AG10803 (cell line): ENCODE results near the gene OLFML1.

ENCODE experiments used
- DNase-seq: peaks from one replicate; pipeline ENCODE4 v3.0.0; 2010; ENCODE audit warnings: low read depth
- H3K4me3 ChIP-seq: 2 replicates; pipeline ENCODE4 v1.5.1; 2011; ENCODE audit warnings: mild to moderate bottlenecking, low read length, control low read depth
- TF ChIP-seq, protein P1 (sequence below): conservative IDR thresholded peaks from 2 replicates; pipeline ENCODE4 v1.5.1; 2011; ENCODE audit warnings: mild to moderate bottlenecking, low read length, control low read depth, inconsistent platforms

Gene OLFML1

DNA sequence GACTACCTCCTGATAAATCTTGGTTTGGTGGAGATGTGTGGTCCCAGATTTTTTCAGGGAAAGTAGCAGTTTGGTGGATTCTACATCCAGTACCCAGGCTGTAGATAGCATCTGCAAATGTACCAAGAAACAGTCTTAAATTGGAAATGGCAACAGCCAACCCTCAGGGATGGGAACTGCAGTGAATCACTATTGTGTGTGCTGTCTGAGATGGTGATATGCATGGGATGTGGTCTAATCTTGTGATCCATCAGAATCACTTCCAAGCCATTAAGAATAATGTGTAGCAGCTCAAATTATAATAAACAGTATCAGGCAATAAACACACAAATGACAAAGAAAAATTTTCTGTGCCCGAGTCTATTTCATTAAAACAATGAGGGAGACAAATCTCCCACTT, 3.4 kb downstream of the OLFML1 start:
- no peak overlapping the region for H3K4me3 ChIP-seq
- TF ChIP-seq, protein P1, sequence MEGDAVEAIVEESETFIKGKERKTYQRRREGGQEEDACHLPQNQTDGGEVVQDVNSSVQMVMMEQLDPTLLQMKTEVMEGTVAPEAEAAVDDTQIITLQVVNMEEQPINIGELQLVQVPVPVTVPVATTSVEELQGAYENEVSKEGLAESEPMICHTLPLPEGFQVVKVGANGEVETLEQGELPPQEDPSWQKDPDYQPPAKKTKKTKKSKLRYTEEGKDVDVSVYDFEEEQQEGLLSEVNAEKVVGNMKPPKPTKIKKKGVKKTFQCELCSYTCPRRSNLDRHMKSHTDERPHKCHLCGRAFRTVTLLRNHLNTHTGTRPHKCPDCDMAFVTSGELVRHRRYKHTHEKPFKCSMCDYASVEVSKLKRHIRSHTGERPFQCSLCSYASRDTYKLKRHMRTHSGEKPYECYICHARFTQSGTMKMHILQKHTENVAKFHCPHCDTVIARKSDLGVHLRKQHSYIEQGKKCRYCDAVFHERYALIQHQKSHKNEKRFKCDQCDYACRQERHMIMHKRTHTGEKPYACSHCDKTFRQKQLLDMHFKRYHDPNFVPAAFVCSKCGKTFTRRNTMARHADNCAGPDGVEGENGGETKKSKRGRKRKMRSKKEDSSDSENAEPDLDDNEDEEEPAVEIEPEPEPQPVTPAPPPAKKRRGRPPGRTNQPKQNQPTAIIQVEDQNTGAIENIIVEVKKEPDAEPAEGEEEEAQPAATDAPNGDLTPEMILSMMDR: no peak

DNA sequence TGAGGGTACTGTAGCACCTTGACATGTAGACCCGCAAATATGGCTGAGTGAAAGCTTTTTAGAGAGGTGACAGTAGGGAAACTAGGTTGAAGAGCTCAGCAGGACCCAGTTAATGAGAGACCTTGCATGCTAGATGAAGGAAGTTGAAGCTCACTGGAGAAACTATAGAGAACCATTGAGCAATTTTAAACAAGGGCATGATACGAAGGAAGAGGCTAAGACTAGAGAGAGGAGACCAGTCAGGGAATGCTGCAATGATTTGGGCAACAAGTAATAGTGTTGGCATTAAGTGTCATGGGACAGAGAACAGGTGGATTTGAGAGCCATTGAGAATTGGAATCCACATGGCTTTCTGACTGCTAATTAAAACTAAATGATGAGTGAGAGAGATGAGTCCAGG, 4.1 kb downstream of the OLFML1 start:
- H3K4me3 ChIP-seq: no peak overlapping the region
- no peak for DNase-seq
- TF ChIP-seq, protein P1: no peak

More for the DNA sequence above, 3.4 kb downstream of the OLFML1 start:
- no peak for DNase-seq

DNA sequence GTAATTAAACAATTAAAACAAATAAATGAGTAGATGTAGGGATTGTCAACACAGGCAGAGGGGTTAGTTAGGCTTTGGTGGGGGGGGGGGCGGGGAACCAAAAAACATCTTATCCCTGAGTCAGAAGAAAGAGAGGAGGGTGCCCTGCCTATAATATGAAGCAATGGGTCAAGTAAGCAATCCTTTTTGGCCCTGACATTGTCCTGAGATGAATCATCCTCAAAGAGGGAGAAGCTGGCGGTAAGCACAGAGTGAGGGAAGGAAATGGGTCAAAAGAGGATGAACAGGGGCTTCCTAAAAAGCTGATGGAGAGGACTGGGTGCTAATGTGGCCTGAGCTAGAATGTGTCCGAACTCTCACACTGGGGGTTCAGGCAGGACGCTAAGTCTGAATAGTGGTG, 4.7 kb downstream of the OLFML1 start:
- H3K4me3 ChIP-seq: no peak overlapping the region
- DNase-seq: peak; percentile 80
- TF ChIP-seq, protein P1: no peak

DNA sequence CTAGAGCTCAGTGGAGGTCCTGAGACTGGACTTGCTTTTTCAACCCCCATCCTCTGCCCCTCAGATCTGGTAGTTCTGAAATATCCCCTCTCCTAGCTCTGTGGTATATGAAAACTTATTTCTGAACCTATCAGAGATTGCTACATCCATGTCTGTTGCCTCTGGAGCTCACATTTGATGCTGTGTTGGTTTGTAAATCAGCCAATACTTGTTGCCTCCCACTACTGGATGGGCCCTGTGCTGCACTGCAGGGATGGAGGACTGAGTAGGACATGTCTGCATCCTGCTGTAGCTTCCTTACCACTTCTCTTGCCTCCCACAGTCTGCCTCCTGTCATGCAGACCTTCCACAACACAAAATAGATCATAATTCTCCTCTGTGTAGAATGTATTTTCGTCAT, 5.2 kb downstream of the OLFML1 start:
- H3K4me3 ChIP-seq: no peak overlapping the region
- peak; percentile 40 for DNase-seq
- TF ChIP-seq, protein P1: peak; percentile 40

DNA sequence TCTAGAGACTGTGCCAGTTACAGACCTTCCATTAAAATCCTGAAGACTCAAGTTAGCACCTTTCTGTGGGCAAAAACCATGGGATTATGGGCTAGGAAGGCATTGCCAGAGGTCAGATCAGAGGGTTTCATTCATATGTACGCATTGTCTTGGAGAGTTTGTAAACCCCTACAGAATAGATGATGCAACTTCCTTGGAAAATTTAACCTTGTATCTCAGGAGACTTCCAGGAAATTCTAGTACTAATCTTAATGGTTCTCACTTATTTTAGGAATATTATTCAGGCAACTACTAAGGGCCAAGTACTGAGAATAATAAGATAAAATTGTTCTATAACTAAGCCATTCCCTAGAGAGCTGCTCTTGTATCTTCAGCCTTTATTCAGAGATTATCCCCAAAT, 6.9 kb downstream of the OLFML1 start:
- no peak for DNase-seq
- TF ChIP-seq, protein P1: no peak
- no peak overlapping the region for H3K4me3 ChIP-seq

DNA sequence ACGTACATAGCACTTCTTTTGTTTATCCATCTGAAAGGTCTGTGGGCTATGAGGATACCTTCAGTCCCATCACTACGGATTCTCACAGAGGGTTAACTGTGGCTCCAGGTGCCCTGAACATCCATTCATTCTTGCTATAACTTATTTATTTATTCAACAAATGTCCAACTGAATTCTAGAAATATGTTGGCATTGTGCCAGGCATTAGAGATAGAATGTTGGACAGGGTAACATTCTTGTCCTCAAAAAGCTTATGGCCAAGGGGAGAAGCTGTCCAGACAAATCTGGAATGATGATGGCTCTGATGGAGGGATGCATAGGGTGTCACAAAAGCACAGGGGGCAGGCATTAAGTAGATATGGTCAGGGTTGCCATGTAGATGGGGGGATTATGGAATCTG, 8.4 kb downstream of the OLFML1 start:
- no peak overlapping the region for H3K4me3 ChIP-seq
- no peak for DNase-seq
- TF ChIP-seq, protein P1: no peak

DNA sequence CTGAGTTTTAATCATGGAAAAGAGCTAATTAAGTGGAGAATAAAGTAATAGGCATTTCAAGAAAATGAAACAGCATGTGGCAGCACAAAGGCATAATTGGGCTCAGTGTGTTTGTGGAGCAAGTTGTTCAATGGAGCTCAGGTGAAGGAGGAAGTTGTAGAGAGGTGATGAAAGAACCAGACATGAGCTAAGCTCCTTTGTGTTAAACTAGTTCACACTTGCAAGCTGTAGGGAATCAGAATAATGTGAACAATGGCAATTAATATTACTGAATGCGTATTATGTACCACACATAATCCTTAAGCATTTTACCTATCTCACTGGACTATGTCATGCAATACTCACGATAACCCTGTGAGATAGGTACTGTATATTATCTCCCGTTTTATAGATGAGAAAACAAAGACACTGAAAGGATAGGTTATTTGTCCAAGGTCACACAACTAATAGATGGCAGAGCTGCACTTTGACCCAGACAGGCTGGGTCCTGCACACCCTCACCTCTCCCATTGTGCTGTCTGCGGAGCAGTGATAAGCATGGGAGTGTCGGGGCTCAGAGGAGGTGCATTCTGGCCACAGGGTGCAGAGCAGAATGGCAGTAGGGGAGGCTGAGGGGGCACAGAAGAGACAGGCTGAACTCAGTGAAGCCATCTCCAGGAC, 8.9 kb downstream of the OLFML1 start:
- no peak overlapping the region for H3K4me3 ChIP-seq
- DNase-seq: no peak
- TF ChIP-seq, protein P1: no peak
